ENCODE data around the gene SMO. TPM values are rescaled to one million over a fixed set of nuclear protein-coding genes. Genes with fewer than 3 reads are reported as not detected.
A peak's percentile ranks its signal among the peaks of the same experiment; 100 is the strongest.

The SMO gene
- total RNA-seq: 10 to 100 TPM in 1 of 3 donors, 1 to 10 TPM in 2; 2.1 to 11.2 (median 2.2) TPM
- long read RNA-seq, donor 1, transcript SMO-201 (12 exons, 3,738 nt): major isoform, 7 of 11 reads
- long read RNA-seq, donor 1, partial matches to known transcripts: 3 of 11 reads
- long read RNA-seq, donor 1, other reads (novel, unspliced or antisense): 1 of 11 reads
- long read RNA-seq, donor 2: 0 reads

GRCh38 chr7:129188372-129188891, at the start of gene SMO:
TSS of gene SMO (plus strand) at chr7:129188633. CDS start at chr7:129189152, 519 bp downstream.
- intact Hi-C loops (cut with DNase I, micrococcal nuclease): no loop called here
- DNase-seq (peak in 2 of 3 donors; percentile 37 to 52), ATAC-seq (peak; percentile 70)
- Histone ChIP-seq H3K4me3 (peak within 1 kb of the TSS; percentile 19), H3K4me1 (ENCODE audit: low read depth) (peaks cover 4% of the 10 kb centered on the region), H3K36me3 (ENCODE audit: low read depth) (no peaks in the 10 kb centered on the region), H3K9me3 (no peaks in the 10 kb centered on the region)
- TF ChIP-seq CTCF (IDR thresholded peaks at IDR 0.05): no peak

GRCh38 chr7:129143724-129144094, 44.7 kb upstream of the SMO start:
- H3K9me3 ChIP-seq: no peaks in the 10 kb centered on the region
- H3K4me3 ChIP-seq: no peak overlapping the region
- no peaks in the 10 kb centered on the region for H3K36me3 ChIP-seq (ENCODE audit: low read depth)
- intact Hi-C loops (cut with DNase I, micrococcal nuclease): no loop called here
- no peaks in the 10 kb centered on the region for H3K4me1 ChIP-seq (ENCODE audit: low read depth)
- no peak for DNase-seq
- no peak for ATAC-seq
- TF ChIP-seq CTCF (IDR thresholded peaks at IDR 0.05): no peak

- TF ChIP-seq CTCF (IDR thresholded peaks at IDR 0.05): no peak
- H3K36me3 ChIP-seq (ENCODE audit: low read depth): no peaks in the 10 kb centered on the region
Observed at GRCh38 chr7:129144095-129144833, 44.2 kb upstream of the SMO start, which contains the start of gene TSPAN33. TSS of gene TSPAN33 (plus strand) at chr7:129144707. CDS start at chr7:129144981, 274 bp downstream.

GRCh38 chr7:129144834-129145668, 43.4 kb upstream of the SMO start:
- no peak overlapping the region for H3K4me3 ChIP-seq
- no peaks in the 10 kb centered on the region for H3K36me3 ChIP-seq (ENCODE audit: low read depth)
- H3K4me1 ChIP-seq (ENCODE audit: low read depth): no peaks in the 10 kb centered on the region
- no peaks in the 10 kb centered on the region for H3K9me3 ChIP-seq
- intact Hi-C loops (cut with DNase I, micrococcal nuclease): no loop called here
- peak; percentile 12 for ATAC-seq
- DNase-seq: peak; percentile 34 to 53 (median 39)
- TF ChIP-seq CTCF (IDR thresholded peaks at IDR 0.05): no peak

More at GRCh38 chr7:129144095-129144833, 44.2 kb upstream of the SMO start, which contains the start of gene TSPAN33:
- Histone ChIP-seq H3K4me3 (no peak within 1 kb of the TSS), H3K4me1 (ENCODE audit: low read depth) (no peaks in the 10 kb centered on the region), H3K9me3 (no peaks in the 10 kb centered on the region)
- ATAC-seq (peak; percentile 95), DNase-seq (peak; percentile 82 to 86 (median 83))
- intact Hi-C loops (cut with DNase I, micrococcal nuclease): no loop called here

GRCh38 chr7:129146237-129146979, 42.0 kb upstream of the SMO start:
- peak in 1 of 3 donors; percentile 28 for DNase-seq
- intact Hi-C loops (cut with DNase I, micrococcal nuclease): no loop called here
- peak; percentile 34 for ATAC-seq
- Histone ChIP-seq H3K9me3 (no peaks in the 10 kb centered on the region), H3K4me3 (no peak overlapping the region), H3K36me3 (ENCODE audit: low read depth) (no peaks in the 10 kb centered on the region), H3K4me1 (ENCODE audit: low read depth) (no peaks in the 10 kb centered on the region)
- no peak for TF ChIP-seq CTCF (IDR thresholded peaks at IDR 0.05)

All from mucosa of descending colon (tissue), 3 donors.